CD4-positive, alpha-beta memory T cell (primary cell): Measurements from ENCODE around the gene EGFLAM. TPM values are rescaled to one million over a fixed set of nuclear protein-coding genes. Genes with fewer than 3 reads are reported as not detected.

Experiments
- CTCF ChIA-PET: fragments of 350-600 bp; sonication (Branson Sonifier 250); formaldehyde crosslinking; loops from one replicate; lab custom pipeline; 2021; ENCODE audit warnings: inconsistent platforms; ENCODE audit not compliant: partially characterized antibody; lab: Charles Lee
- POLR2A ChIA-PET: fragments of 350-600 bp; sonication (Branson Sonifier 250); formaldehyde crosslinking; loops from one replicate; lab custom pipeline; 2021; ENCODE audit not compliant: partially characterized antibody; lab: Charles Lee
- DNase-seq, 5 donors: peaks; one replicate each; pipeline versions ENCODE4 v3.0.0 to v3.0.0-alpha.2; 2020 to 2022; ENCODE audit warnings: mixed read lengths in 1 of 5
- H3K27ac ChIP-seq: one replicate; pipeline ENCODE4 v1.7.0; 2013; ENCODE audit warnings: low read depth, low read length
- H3K27me3 ChIP-seq: 2 replicates; pipeline ENCODE4 v1.7.0; 2013; ENCODE audit warnings: mild to moderate bottlenecking, low read length, moderate library complexity; ENCODE audit not compliant: insufficient read depth
- H3K36me3 ChIP-seq: 2 replicates; pipeline ENCODE4 v1.7.0; 2013; ENCODE audit warnings: mild to moderate bottlenecking, low read length, moderate library complexity; ENCODE audit not compliant: insufficient read depth
- H3K4me1 ChIP-seq: 2 replicates; pipeline ENCODE4 v1.7.0; 2013; ENCODE audit warnings: mild to moderate bottlenecking, low read length, moderate library complexity; ENCODE audit not compliant: insufficient read depth
- H3K4me3 ChIP-seq, 2 donors: one replicate each; pipeline ENCODE4 v1.7.0; 2013; ENCODE audit warnings: low read length in 2 of 2, mild to moderate bottlenecking in 1 of 2
- H3K9me3 ChIP-seq, 2 donors: one replicate each; pipeline ENCODE4 v1.7.0; 2013; ENCODE audit warnings: low read length in 2 of 2, control low read depth in 1 of 2; ENCODE audit not compliant: control insufficient read depth in 1 of 2
- H3K27ac Mint-ChIP-seq, 7 donors: one replicate each; pipeline ENCODE4 v1.8.0; 2020 to 2021; ENCODE audit warnings: mixed read lengths in 7 of 7, mild to moderate bottlenecking in 6 of 7, inconsistent platforms in 3 of 7, moderate library complexity in 3 of 7
- H3K27me3 Mint-ChIP-seq, 2 donors: one replicate each; pipeline ENCODE4 v1.8.0; 2020 to 2021; ENCODE audit warnings: mixed read lengths in 2 of 2
- H3K36me3 Mint-ChIP-seq, 2 donors: one replicate each; pipeline ENCODE4 v1.8.0; 2020 to 2021; ENCODE audit warnings: mixed read lengths in 2 of 2, inconsistent platforms in 1 of 2, mild to moderate bottlenecking in 1 of 2
- H3K4me1 Mint-ChIP-seq, 4 donors: one replicate each; pipeline ENCODE4 v1.8.0; 2020 to 2021; ENCODE audit warnings: mixed read lengths in 4 of 4, mild to moderate bottlenecking in 1 of 4
- H3K4me3 Mint-ChIP-seq, 8 donors: one replicate each; pipeline ENCODE4 v1.8.0; 2020 to 2021; ENCODE audit warnings: mixed read lengths in 8 of 8, mild to moderate bottlenecking in 7 of 8, moderate library complexity in 6 of 8, inconsistent platforms in 3 of 8
- H3K9me3 Mint-ChIP-seq, 8 donors: one replicate each; pipeline ENCODE4 v1.8.0; 2020 to 2021; ENCODE audit warnings: mixed read lengths in 8 of 8, mild to moderate bottlenecking in 5 of 8, inconsistent platforms in 3 of 8, moderate library complexity in 1 of 8
- intact Hi-C: fragments of 100-400 bp; cut with micrococcal nuclease; formaldehyde crosslinking; loops from one replicate; pipeline ENCODE4 v1.15.1; 2023
- polyA plus RNA-seq, 2 donors: library from polyadenylated mRNA; unstranded; fragments of 300-500 nt; fragmentation: Illumina TruSeq; gene quantifications; one replicate each; pipeline ENCODE4 v1.2.3, GENCODE V29; 2021
- total RNA-seq, 2 experiments: library from RNA; stranded (reverse); gene quantifications; one replicate each; pipeline ENCODE4 v1.2.3, GENCODE V29; 2021

The EGFLAM gene
- total and polyA plus RNA-seq, 4 experiments from 2014 or later = not detected

DNA sequence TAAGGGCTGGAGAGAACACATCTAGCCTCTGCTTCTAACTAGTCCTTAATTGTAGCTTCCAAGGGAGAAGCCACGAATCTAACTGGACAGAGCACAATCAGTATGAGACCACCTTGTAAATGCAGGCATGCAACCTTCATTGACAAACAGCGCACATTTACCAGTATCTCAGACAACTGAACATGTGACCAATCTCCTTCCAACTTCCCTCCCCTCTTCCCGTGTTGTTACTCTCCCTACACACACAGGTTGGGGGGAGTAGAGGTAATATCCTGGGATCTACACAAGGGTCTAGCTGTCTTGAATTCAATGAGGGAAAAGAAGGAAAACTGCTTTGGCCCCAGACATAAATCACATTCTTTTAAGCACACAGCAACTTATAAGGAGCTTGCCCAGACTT is 220.5 kb downstream of the EGFLAM start:
- ChIA-PET CTCF (interaction anchor here (3.6 kb wide), 1 partner anchor 37 kb away, joined by 16 read pairs; no protein-coding TSS in a partner anchor), POLR2A (no interaction called here)
- H3K27me3 ChIP-seq = no peaks in the 10 kb centered on the region
- H3K4me1 ChIP-seq = no peaks in the 10 kb centered on the region
- H3K36me3 ChIP-seq = no peaks in the 10 kb centered on the region
- intact Hi-C loops = no loop called here
- no peaks in the 10 kb centered on the region for H3K36me3 Mint-ChIP-seq
- no peaks in the 10 kb centered on the region for H3K9me3 ChIP-seq
- no peaks in the 10 kb centered on the region for H3K9me3 Mint-ChIP-seq
- no peak overlapping the region for H3K27ac Mint-ChIP-seq
- no peak overlapping the region for H3K4me3 ChIP-seq
- peaks cover 8 to 25% of the 10 kb centered on the region in 2 donors for H3K27me3 Mint-ChIP-seq
- no peak overlapping the region for H3K27ac ChIP-seq
- no peaks in the 10 kb centered on the region for H3K4me1 Mint-ChIP-seq
- no peak for DNase-seq
- H3K4me3 Mint-ChIP-seq = no peak overlapping the region

- Histone ChIP-seq H3K36me3 (no peaks in the 10 kb centered on the region), H3K4me3 (no peak overlapping the region), H3K27ac (no peak overlapping the region), H3K27me3 (no peaks in the 10 kb centered on the region), H3K4me1 (no peaks in the 10 kb centered on the region), H3K9me3 (no peaks in the 10 kb centered on the region)
- intact Hi-C loops = no loop called here
- no peaks in the 10 kb centered on the region for H3K4me1 Mint-ChIP-seq
- CTCF ChIA-PET = interaction anchor here (3.6 kb wide), 1 partner anchor 38 kb away, joined by 16 read pairs; no protein-coding TSS in a partner anchor
- H3K27ac Mint-ChIP-seq = no peak overlapping the region
- no peak for DNase-seq
- H3K27me3 Mint-ChIP-seq = peaks cover 10 to 23% of the 10 kb centered on the region in 2 donors
- no peaks in the 10 kb centered on the region for H3K9me3 Mint-ChIP-seq
- no peaks in the 10 kb centered on the region for H3K36me3 Mint-ChIP-seq
- H3K4me3 Mint-ChIP-seq = no peak overlapping the region
- POLR2A ChIA-PET = no interaction called here
Observed at GRCh38 chr5:38479315-38479904, 221.1 kb downstream of the EGFLAM start.

- H3K4me1 Mint-ChIP-seq = no peaks in the 10 kb centered on the region
- Histone ChIP-seq H3K27ac (no peak overlapping the region), H3K4me1 (no peaks in the 10 kb centered on the region), H3K36me3 (no peaks in the 10 kb centered on the region), H3K4me3 (no peak overlapping the region), H3K27me3 (no peaks in the 10 kb centered on the region), H3K9me3 (no peaks in the 10 kb centered on the region)
- H3K9me3 Mint-ChIP-seq = no peaks in the 10 kb centered on the region
- ChIA-PET CTCF (interaction anchor here (1.5 kb wide), 1 partner anchor 42 kb away, joined by 4 read pairs; no protein-coding TSS in a partner anchor), POLR2A (no interaction called here)
- no peaks in the 10 kb centered on the region for H3K36me3 Mint-ChIP-seq
- no peak overlapping the region for H3K4me3 Mint-ChIP-seq
- no peak overlapping the region for H3K27ac Mint-ChIP-seq
- H3K27me3 Mint-ChIP-seq = peaks cover 12 to 27% of the 10 kb centered on the region in 2 donors
- no peak for DNase-seq
- intact Hi-C loops = no loop called here
Observed at GRCh38 chr5:38483805-38484398, 225.5 kb downstream of the EGFLAM start.

GRCh38 chr5:38494175-38494574 is 235.8 kb downstream of the EGFLAM start:
- ChIA-PET POLR2A (no interaction called here), CTCF (no interaction called here)
- Mint-ChIP-seq H3K36me3 (no peaks in the 10 kb centered on the region), H3K27me3 (peaks cover 5 to 8% of the 10 kb centered on the region in 2 donors), H3K4me3 (no peak overlapping the region), H3K27ac (no peak overlapping the region), H3K9me3 (no peaks in the 10 kb centered on the region), H3K4me1 (no peaks in the 10 kb centered on the region)
- H3K36me3 ChIP-seq = no peaks in the 10 kb centered on the region
- no peaks in the 10 kb centered on the region for H3K4me1 ChIP-seq
- no peak for DNase-seq
- no peak overlapping the region for H3K27ac ChIP-seq
- no peak overlapping the region for H3K4me3 ChIP-seq
- H3K27me3 ChIP-seq = no peaks in the 10 kb centered on the region
- no peaks in the 10 kb centered on the region for H3K9me3 ChIP-seq
- intact Hi-C loops = no loop called here

DNA sequence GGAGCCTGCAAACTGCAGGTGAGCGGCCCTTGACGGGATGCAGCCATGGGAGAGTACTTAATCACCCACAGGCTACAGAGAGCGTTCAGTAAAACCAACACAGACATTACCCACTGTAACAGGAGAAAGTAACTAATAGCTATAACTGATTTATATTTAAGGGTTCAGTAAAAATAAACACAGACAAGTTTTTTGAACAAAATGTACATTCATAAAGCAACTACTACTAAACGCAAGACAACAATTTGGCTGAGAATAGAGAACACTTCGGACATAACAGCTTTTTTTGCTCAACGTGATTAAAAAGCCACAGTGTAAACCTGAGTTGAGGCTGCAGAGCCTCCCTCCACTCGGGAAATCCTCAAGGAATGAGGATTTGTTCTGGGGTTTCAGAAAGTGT is 236.4 kb downstream of the EGFLAM start:
- CTCF ChIA-PET = no interaction called here
- POLR2A ChIA-PET = no interaction called here
- Mint-ChIP-seq H3K4me1 (no peaks in the 10 kb centered on the region), H3K27ac (no peak overlapping the region), H3K4me3 (no peak overlapping the region), H3K9me3 (no peaks in the 10 kb centered on the region), H3K36me3 (no peaks in the 10 kb centered on the region), H3K27me3 (peaks cover 5 to 8% of the 10 kb centered on the region in 2 donors)
- Histone ChIP-seq H3K9me3 (no peaks in the 10 kb centered on the region), H3K36me3 (no peaks in the 10 kb centered on the region), H3K27ac (no peak overlapping the region), H3K27me3 (no peaks in the 10 kb centered on the region), H3K4me3 (no peak overlapping the region), H3K4me1 (no peaks in the 10 kb centered on the region)
- intact Hi-C loops = no loop called here
- DNase-seq = no peak

GRCh38 chr5:38497946-38498345 is 239.6 kb downstream of the EGFLAM start:
- no peak overlapping the region for H3K4me3 ChIP-seq
- ChIA-PET POLR2A (no interaction called here), CTCF (interaction anchor here (0.9 to 1.4 kb wide), 2 partner anchors 10 to 56 kb away, joined by 3 to 4 read pairs; no protein-coding TSS in a partner anchor)
- H3K36me3 ChIP-seq = no peaks in the 10 kb centered on the region
- H3K27me3 ChIP-seq = no peaks in the 10 kb centered on the region
- no peaks in the 10 kb centered on the region for H3K4me1 ChIP-seq
- no peak overlapping the region for H3K27ac ChIP-seq
- H3K4me1 Mint-ChIP-seq = no peaks in the 10 kb centered on the region
- no peak overlapping the region for H3K27ac Mint-ChIP-seq
- H3K9me3 Mint-ChIP-seq = peaks cover 0 to 1% (median 0%) of the 10 kb centered on the region in 8 donors
- no peaks in the 10 kb centered on the region for H3K36me3 Mint-ChIP-seq
- peaks cover 0 to 4% of the 10 kb centered on the region in 2 donors for H3K27me3 Mint-ChIP-seq
- H3K9me3 ChIP-seq = no peaks in the 10 kb centered on the region
- no peak for DNase-seq
- intact Hi-C loops = no loop called here
- no peak overlapping the region for H3K4me3 Mint-ChIP-seq

- H3K4me3 ChIP-seq = no peak overlapping the region
- Mint-ChIP-seq H3K27ac (no peak overlapping the region), H3K27me3 (peaks cover 2 to 7% of the 10 kb centered on the region in 2 donors), H3K4me3 (no peak overlapping the region), H3K9me3 (peaks cover 0 to 3% (median 0%) of the 10 kb centered on the region in 8 donors), H3K4me1 (no peaks in the 10 kb centered on the region), H3K36me3 (no peaks in the 10 kb centered on the region)
- no peaks in the 10 kb centered on the region for H3K9me3 ChIP-seq
- no peaks in the 10 kb centered on the region for H3K27me3 ChIP-seq
- no peaks in the 10 kb centered on the region for H3K36me3 ChIP-seq
- no peak for DNase-seq
- H3K4me1 ChIP-seq = no peaks in the 10 kb centered on the region
- CTCF ChIA-PET = no interaction called here
- POLR2A ChIA-PET = no interaction called here
- intact Hi-C loops = no loop called here
- H3K27ac ChIP-seq = no peak overlapping the region
Observed at GRCh38 chr5:38500573-38501260, 242.4 kb downstream of the EGFLAM start.
